Activated T-cell treated with anti-CD3 and anti-CD28 coated beads, Interleukin-2, amount 50 U/mL, for 72 hours (primary cell): Measurements from ENCODE around the gene TRIOBP. TPM values are rescaled to one million over a fixed set of nuclear protein-coding genes. Genes with fewer than 3 reads are reported as not detected.
"Not testable (repeated sequence)": the region's sequence is repeated elsewhere in the genome, so short reads cannot be mapped to it uniquely, and the experiment has no call there.

Experiments used
- ATAC-seq, 2 donors: fragments of 150-1000 bp; cut with Tn5 transposase; replicated peaks in 1 of 2; 2 replicates each; pipeline ENCODE4 v1.10.0; 2021; ENCODE audit warnings: moderate library complexity in 2 of 2, mild to moderate bottlenecking in 1 of 2
- DNase-seq, 2 donors: peaks; one replicate each; pipeline ENCODE4 v3.0.0; 2021 to 2022; ENCODE audit warnings: mixed read lengths in 1 of 2
- H3K27ac Mint-ChIP-seq: one replicate; pipeline ENCODE4 v1.8.0; 2022; ENCODE audit warnings: mild to moderate bottlenecking, moderate library complexity, mixed read lengths
- H3K27me3 Mint-ChIP-seq: one replicate; pipeline ENCODE4 v1.8.0; 2022; ENCODE audit warnings: low read depth, mixed read lengths
- H3K36me3 Mint-ChIP-seq, 2 donors: one replicate each; pipeline ENCODE4 v1.8.0; 2022; ENCODE audit warnings: mixed read lengths in 2 of 2, mild to moderate bottlenecking in 1 of 2; ENCODE audit not compliant: insufficient read depth in 2 of 2
- H3K4me1 Mint-ChIP-seq: one replicate; pipeline ENCODE4 v1.8.0; 2022; ENCODE audit warnings: low read depth, mixed read lengths
- H3K4me3 Mint-ChIP-seq, 2 donors: one replicate each; pipeline ENCODE4 v1.8.0; 2022; ENCODE audit warnings: mild to moderate bottlenecking in 2 of 2, mixed read lengths in 2 of 2, moderate library complexity in 2 of 2
- H3K9me3 Mint-ChIP-seq, 2 donors: one replicate each; pipeline ENCODE4 v1.8.0; 2022; ENCODE audit warnings: mixed read lengths in 2 of 2
- total RNA-seq, 2 donors: library from RNA; stranded (reverse); gene quantifications; one replicate each; pipeline ENCODE4 v1.2.3, GENCODE V29; 2022

Gene TRIOBP
- total RNA-seq, 2 donors from 2014 or later = 25.4 to 28.6 TPM

GRCh38 chr22:37797874-37798500 lies 101.1 kb downstream of the TRIOBP start:
- no peak for ATAC-seq

GRCh38 chr22:37799979-37800378 lies 103.1 kb downstream of the TRIOBP start:
- DNase-seq, H3K9me3 Mint-ChIP-seq, H3K4me3 Mint-ChIP-seq, H3K4me1 Mint-ChIP-seq, ATAC-seq, H3K27ac Mint-ChIP-seq, H3K36me3 Mint-ChIP-seq: not testable (repeated sequence)
- H3K27me3 Mint-ChIP-seq = peaks cover 18% of the 10 kb centered on the region

More at GRCh38 chr22:37797874-37798500, 101.1 kb downstream of the TRIOBP start:
- H3K4me3 Mint-ChIP-seq = no peak overlapping the region
- H3K27me3 Mint-ChIP-seq = peaks cover 5% of the 10 kb centered on the region
- no peaks in the 10 kb centered on the region for H3K9me3 Mint-ChIP-seq
- no peak for DNase-seq
- H3K36me3 Mint-ChIP-seq = peaks cover 0 to 2% of the 10 kb centered on the region in 2 donors
- H3K4me1 Mint-ChIP-seq = peaks cover 4% of the 10 kb centered on the region
- no peak overlapping the region for H3K27ac Mint-ChIP-seq

GRCh38 chr22:37801946-37802309 lies 105.1 kb downstream of the TRIOBP start:
- peak overlapping the region; percentile 80 to 91 for H3K4me3 Mint-ChIP-seq
- peaks cover 27% of the 10 kb centered on the region for H3K4me1 Mint-ChIP-seq
- H3K36me3 Mint-ChIP-seq = peaks cover 0 to 4% of the 10 kb centered on the region in 2 donors
- no peak overlapping the region for H3K27ac Mint-ChIP-seq
- DNase-seq (no peak), ATAC-seq (no peak)
- peaks cover 34% of the 10 kb centered on the region for H3K27me3 Mint-ChIP-seq
- H3K9me3 Mint-ChIP-seq = no peaks in the 10 kb centered on the region

GRCh38 chr22:37802310-37803194 lies 105.7 kb downstream of the TRIOBP start:
- H3K27ac Mint-ChIP-seq = no peak overlapping the region
- H3K27me3 Mint-ChIP-seq = peaks cover 38% of the 10 kb centered on the region
- H3K4me3 Mint-ChIP-seq = peak overlapping the region; percentile 85 to 91
- peak in 1 of 2 donors; percentile 36 for ATAC-seq
- H3K36me3 Mint-ChIP-seq = peaks cover 0 to 4% of the 10 kb centered on the region in 2 donors
- peaks cover 33% of the 10 kb centered on the region for H3K4me1 Mint-ChIP-seq
- peak; percentile 22 to 37 for DNase-seq
- no peaks in the 10 kb centered on the region for H3K9me3 Mint-ChIP-seq

- peaks cover 36% of the 10 kb centered on the region for H3K4me1 Mint-ChIP-seq
- H3K27me3 Mint-ChIP-seq = peaks cover 38% of the 10 kb centered on the region
- ATAC-seq (no peak), DNase-seq (no peak)
- peaks cover 0 to 4% of the 10 kb centered on the region in 2 donors for H3K36me3 Mint-ChIP-seq
- no peaks in the 10 kb centered on the region for H3K9me3 Mint-ChIP-seq
- H3K27ac Mint-ChIP-seq = no peak overlapping the region
- H3K4me3 Mint-ChIP-seq = peak overlapping the region; percentile 85 to 91
Observed at GRCh38 chr22:37803195-37803638, 106.4 kb downstream of the TRIOBP start.

GRCh38 chr22:37803639-37804351 lies 106.9 kb downstream of the TRIOBP start:
- Mint-ChIP-seq H3K36me3 (peaks cover 0 to 4% of the 10 kb centered on the region in 2 donors), H3K4me3 (peak overlapping the region; percentile 72 to 85), H3K4me1 (peaks cover 42% of the 10 kb centered on the region), H3K9me3 (no peaks in the 10 kb centered on the region), H3K27me3 (peaks cover 38% of the 10 kb centered on the region), H3K27ac (no peak overlapping the region)
- no peak for DNase-seq
- ATAC-seq = no peak

GRCh38 chr22:37804352-37804880 lies 107.6 kb downstream of the TRIOBP start:
- H3K27me3 Mint-ChIP-seq = peaks cover 38% of the 10 kb centered on the region
- peaks cover 0 to 4% of the 10 kb centered on the region in 2 donors for H3K36me3 Mint-ChIP-seq
- no peak for ATAC-seq
- no peak overlapping the region for H3K27ac Mint-ChIP-seq
- DNase-seq = peak in 1 of 2 donors; percentile 29
- H3K4me1 Mint-ChIP-seq = peaks cover 42% of the 10 kb centered on the region
- peak overlapping the region; percentile 72 to 85 for H3K4me3 Mint-ChIP-seq
- H3K9me3 Mint-ChIP-seq = no peaks in the 10 kb centered on the region

GRCh38 chr22:37804881-37805809 lies 108.3 kb downstream of the TRIOBP start:
- peak; percentile 80 to 87 for DNase-seq
- Mint-ChIP-seq H3K36me3 (peaks cover 0 to 4% of the 10 kb centered on the region in 2 donors), H3K9me3 (no peaks in the 10 kb centered on the region), H3K4me1 (peaks cover 42% of the 10 kb centered on the region), H3K27me3 (peaks cover 38% of the 10 kb centered on the region), H3K27ac (no peak overlapping the region), H3K4me3 (peak overlapping the region; percentile 88 to 95)
- ATAC-seq = peak; percentile 22 to 45

- peaks cover 38% of the 10 kb centered on the region for H3K27me3 Mint-ChIP-seq
Observed at GRCh38 chr22:37805810-37806277, 109.0 kb downstream of the TRIOBP start.

GRCh38 chr22:37806409-37807333 lies 109.8 kb downstream of the TRIOBP start:
- no peak for ATAC-seq
- H3K27me3 Mint-ChIP-seq = peaks cover 38% of the 10 kb centered on the region

More at GRCh38 chr22:37805810-37806277, 109.0 kb downstream of the TRIOBP start:
- no peak for ATAC-seq
- DNase-seq = no peak
- peak overlapping the region; percentile 88 to 95 for H3K4me3 Mint-ChIP-seq
- no peaks in the 10 kb centered on the region for H3K9me3 Mint-ChIP-seq
- H3K36me3 Mint-ChIP-seq = peaks cover 0 to 4% of the 10 kb centered on the region in 2 donors
- H3K27ac Mint-ChIP-seq = peak overlapping the region; percentile 40
- H3K4me1 Mint-ChIP-seq = peaks cover 42% of the 10 kb centered on the region

More at GRCh38 chr22:37806409-37807333, 109.8 kb downstream of the TRIOBP start:
- Mint-ChIP-seq H3K4me1 (peaks cover 42% of the 10 kb centered on the region), H3K36me3 (peaks cover 0 to 4% of the 10 kb centered on the region in 2 donors), H3K4me3 (peak overlapping the region; percentile 88 to 95), H3K27ac (no peak overlapping the region), H3K9me3 (no peaks in the 10 kb centered on the region)
- peak in 1 of 2 donors; percentile 15 for DNase-seq
